Gastrocnemius medialis (tissue), 4 donors: ENCODE data around the gene ARF3. TPM values are rescaled to one million over a fixed set of nuclear protein-coding genes. Genes with fewer than 3 reads are reported as not detected.

Source experiments
- ATAC-seq, 2 donors: fragments of 150-250 bp; one replicate each; pipeline ENCODE4 v1.9.1; 2016
- DNase-seq, 2 donors: peaks; one replicate each; pipeline ENCODE4 v3.0.0-alpha.2; 2019
- H3K27ac ChIP-seq, 4 donors: fragments of 200-600 bp; sonication (generic); 1 replicate in 1 of 4; 2 replicates in 3 of 4; pipeline ENCODE4 v1.5.1; 2016 to 2018; ENCODE audit warnings: mild to moderate bottlenecking in 2 of 4, moderate library complexity in 1 of 4
- H3K27me3 ChIP-seq, 3 donors: fragments of 200-600 bp; sonication (generic) in 2 of 3; 1 replicate in 1 of 3; 2 replicates in 2 of 3; pipeline versions ENCODE4 v1.5.1 to v1.6.0; 2016 to 2019; ENCODE audit warnings: mild to moderate bottlenecking in 1 of 3, moderate library complexity in 1 of 3
- H3K36me3 ChIP-seq, 2 donors: fragments of 200-600 bp; sonication (generic) in 1 of 2; one replicate each; pipeline ENCODE4 v1.5.1; 2017 to 2018
- H3K4me1 ChIP-seq, 2 donors: fragments of 200-600 bp; sonication (generic) in 1 of 2; one replicate each; pipeline ENCODE4 v1.5.1; 2016 to 2017; ENCODE audit warnings: mild to moderate bottlenecking in 2 of 2
- H3K4me3 ChIP-seq, 4 donors: fragments of 200-600 bp; sonication (generic) in 3 of 4; 1 replicate in 1 of 4; 2 replicates in 3 of 4; pipeline ENCODE4 v1.5.1; 2016 to 2019; ENCODE audit warnings: mild to moderate bottlenecking in 2 of 4
- H3K9me3 ChIP-seq, 3 donors: fragments of 200-600 bp; sonication (generic) in 2 of 3; 1 replicate in 1 of 3; 2 replicates in 2 of 3; pipeline ENCODE4 v1.5.1; 2016 to 2019
- POLR2A ChIP-seq, 2 donors: fragments of 450-650 bp; IDR thresholded peaks; one replicate each; pipeline ENCODE4 v1.6.1; 2017; ENCODE audit warnings: antibody characterized with exemption in 2 of 2, mild to moderate bottlenecking in 2 of 2, moderate library complexity in 2 of 2
- in situ Hi-C, 4 donors: fragments of 200-750 bp; cut with MboI; loops; one replicate each; pipeline versions ENCODE4 v1.15.0 to v1.8.0; 2017; ENCODE audit warnings: low sequenced_read_pairs in 4 of 4
- intact Hi-C: fragments of 100-400 bp; cut with DNase I; formaldehyde crosslinking; loops from one replicate; pipeline ENCODE4 v1.15.1; 2023; ENCODE audit warnings: low total_unique reads
- total RNA-seq, 4 donors: library from RNA; depleted of rRNA; stranded (reverse); fragments of >200 nt; gene quantifications; one replicate each; pipeline versions ENCODE4 v1.1.0 to v1.2.3, GENCODE V29; 2016
- TF ChIP-seq, protein P1 (sequence below), 5 experiments: fragments of 450-650 bp in 3 of 5; fragments of 200-600 bp in 2 of 5; sonication (generic) in 2 of 5; IDR thresholded peaks in 4 of 5; conservative IDR thresholded peaks in 1 of 5; 1 replicate in 4 of 5; 2 replicates in 1 of 5; pipeline ENCODE4 v1.5.1; 2016 to 2019; ENCODE audit warnings: antibody characterized with exemption in 5 of 5, mild to moderate bottlenecking in 3 of 5, moderate library complexity in 3 of 5

ARF3 gene
- total RNA-seq, 4 donors from 2014 or later = 4.9 to 17.2 (median 13.5) TPM

DNA sequence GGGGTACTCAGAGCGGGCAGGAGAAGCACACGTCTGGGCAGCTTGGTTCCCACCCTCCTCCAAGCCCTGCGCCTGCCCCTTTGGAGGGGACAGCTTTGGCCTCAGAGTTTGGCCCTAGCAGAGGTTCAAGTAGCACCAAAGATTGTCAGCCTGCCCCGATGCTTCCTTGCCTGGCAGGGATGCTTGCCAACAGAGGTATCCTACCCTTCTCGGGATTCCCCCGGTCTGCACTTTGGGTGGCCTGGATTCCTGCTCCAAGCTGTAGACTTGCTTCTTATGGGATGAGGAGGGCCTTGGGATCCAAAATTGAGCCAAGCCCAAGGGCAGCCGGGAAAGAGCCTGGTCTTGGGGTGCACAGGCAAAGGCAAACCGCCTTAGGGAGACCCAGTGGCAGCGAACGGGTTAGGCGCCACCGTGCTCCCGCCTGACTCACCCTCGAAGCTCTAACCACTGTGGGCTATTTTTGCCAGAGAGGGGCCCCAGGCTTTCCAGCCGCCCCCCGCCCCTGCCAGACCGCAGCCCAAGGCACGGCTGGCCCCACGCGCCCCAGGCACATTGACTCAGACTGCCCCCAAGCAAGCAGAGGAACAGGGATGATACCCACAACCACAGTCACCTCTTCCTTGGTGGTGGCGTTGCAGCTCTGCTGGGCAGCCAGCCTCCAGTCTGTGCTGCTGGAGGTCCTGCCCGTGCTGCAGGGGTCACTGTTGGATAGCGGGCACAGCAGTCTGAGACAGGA lies 15.1 kb upstream of the ARF3 start:
- no peak overlapping the region for H3K27ac ChIP-seq
- H3K27me3 ChIP-seq = peaks cover 68 to 81% (median 77%) of the 10 kb centered on the region in 3 donors
- in situ Hi-C loops (no loop called here), intact Hi-C loops (no loop called here)
- TF ChIP-seq, protein P1, sequence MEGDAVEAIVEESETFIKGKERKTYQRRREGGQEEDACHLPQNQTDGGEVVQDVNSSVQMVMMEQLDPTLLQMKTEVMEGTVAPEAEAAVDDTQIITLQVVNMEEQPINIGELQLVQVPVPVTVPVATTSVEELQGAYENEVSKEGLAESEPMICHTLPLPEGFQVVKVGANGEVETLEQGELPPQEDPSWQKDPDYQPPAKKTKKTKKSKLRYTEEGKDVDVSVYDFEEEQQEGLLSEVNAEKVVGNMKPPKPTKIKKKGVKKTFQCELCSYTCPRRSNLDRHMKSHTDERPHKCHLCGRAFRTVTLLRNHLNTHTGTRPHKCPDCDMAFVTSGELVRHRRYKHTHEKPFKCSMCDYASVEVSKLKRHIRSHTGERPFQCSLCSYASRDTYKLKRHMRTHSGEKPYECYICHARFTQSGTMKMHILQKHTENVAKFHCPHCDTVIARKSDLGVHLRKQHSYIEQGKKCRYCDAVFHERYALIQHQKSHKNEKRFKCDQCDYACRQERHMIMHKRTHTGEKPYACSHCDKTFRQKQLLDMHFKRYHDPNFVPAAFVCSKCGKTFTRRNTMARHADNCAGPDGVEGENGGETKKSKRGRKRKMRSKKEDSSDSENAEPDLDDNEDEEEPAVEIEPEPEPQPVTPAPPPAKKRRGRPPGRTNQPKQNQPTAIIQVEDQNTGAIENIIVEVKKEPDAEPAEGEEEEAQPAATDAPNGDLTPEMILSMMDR (IDR thresholded peaks at IDR 0.05 in 4 of 5, conservative IDR thresholded peaks at IDR 0.05 in 1 of 5) = no peak
- TF ChIP-seq POLR2A (IDR thresholded peaks at IDR 0.05) = no peak
- H3K36me3 ChIP-seq = no peaks in the 10 kb centered on the region
- no peaks in the 10 kb centered on the region for H3K9me3 ChIP-seq
- no peak for ATAC-seq
- no peak for DNase-seq
- H3K4me3 ChIP-seq = no peak overlapping the region
- H3K4me1 ChIP-seq = peaks cover 7 to 9% of the 10 kb centered on the region in 2 donors

- peak overlapping the region in 2 of 4 donors; percentile 27 to 30 for H3K4me3 ChIP-seq
- no peaks in the 10 kb centered on the region for H3K36me3 ChIP-seq
- H3K27ac ChIP-seq = no peak overlapping the region
- H3K27me3 ChIP-seq = peaks cover 55 to 65% (median 61%) of the 10 kb centered on the region in 3 donors
- intact Hi-C loops (no loop called here), in situ Hi-C loops (no loop called here)
- no peaks in the 10 kb centered on the region for H3K9me3 ChIP-seq
- DNase-seq = no peak
- peaks cover 7 to 9% of the 10 kb centered on the region in 2 donors for H3K4me1 ChIP-seq
- ATAC-seq = no peak
- TF ChIP-seq POLR2A (IDR thresholded peaks at IDR 0.05) = no peak
- TF ChIP-seq, protein P1 (IDR thresholded peaks at IDR 0.05 in 4 of 5, conservative IDR thresholded peaks at IDR 0.05 in 1 of 5) = no peak
These were observed 13.5 kb upstream of the ARF3 start for GRCh38 chr12:48970702-48971334.

DNA sequence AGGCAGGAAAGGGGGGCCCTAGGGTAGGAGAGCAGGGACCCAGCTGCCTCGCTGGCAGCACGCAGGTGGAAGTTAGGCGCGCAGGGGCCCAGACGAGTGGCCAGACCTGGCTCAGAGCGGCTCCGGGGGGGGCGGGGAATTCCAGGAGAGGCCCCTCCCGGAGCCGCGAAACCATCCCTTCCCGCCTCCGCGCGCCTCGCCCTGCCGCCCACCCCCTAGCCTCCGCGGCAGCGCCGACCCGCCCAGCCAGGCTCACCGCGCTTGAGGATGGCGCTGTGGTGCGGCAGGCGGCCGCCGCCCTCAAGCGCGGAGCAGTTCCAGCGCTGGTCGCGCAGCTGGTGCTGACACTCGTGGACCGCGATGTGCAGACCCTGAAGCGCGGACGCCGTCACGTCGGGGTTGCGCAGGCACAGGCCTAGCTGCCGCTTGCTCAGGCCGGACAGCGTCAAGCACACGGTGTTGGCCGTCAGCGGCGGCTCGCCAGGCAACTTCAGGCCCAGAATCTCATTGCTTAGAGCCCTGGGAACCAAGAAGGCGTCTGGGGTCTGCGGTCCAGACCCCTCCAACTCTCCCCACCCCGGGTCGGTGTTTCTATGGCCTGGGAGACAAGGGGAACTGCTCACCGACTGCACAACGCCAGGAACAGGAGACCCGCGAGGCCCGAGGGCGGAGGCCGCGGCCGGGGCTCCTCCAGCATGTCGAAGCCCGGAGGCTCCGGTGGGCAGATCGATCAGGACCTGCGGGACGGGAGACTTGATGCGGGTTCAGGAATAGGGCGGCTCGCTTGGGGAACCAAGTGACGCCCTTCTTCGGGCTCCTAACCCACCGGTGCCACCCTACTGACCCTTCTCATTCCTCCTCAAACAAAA lies 12.8 kb upstream of the ARF3 start:
- in situ Hi-C loops (no loop called here), intact Hi-C loops (no loop called here)
- H3K4me3 ChIP-seq = peak overlapping the region in 2 of 4 donors; percentile 19 to 32
- ATAC-seq (no peak), DNase-seq (no peak)
- H3K4me1 ChIP-seq = peaks cover 7 to 9% of the 10 kb centered on the region in 2 donors
- TF ChIP-seq, protein P1 (IDR thresholded peaks at IDR 0.05 in 4 of 5, conservative IDR thresholded peaks at IDR 0.05 in 1 of 5) = no peak
- no peak for TF ChIP-seq POLR2A (IDR thresholded peaks at IDR 0.05)
- H3K9me3 ChIP-seq = no peaks in the 10 kb centered on the region
- H3K27me3 ChIP-seq = peaks cover 47 to 59% (median 56%) of the 10 kb centered on the region in 3 donors
- H3K27ac ChIP-seq = no peak overlapping the region
- H3K36me3 ChIP-seq = no peaks in the 10 kb centered on the region

DNA sequence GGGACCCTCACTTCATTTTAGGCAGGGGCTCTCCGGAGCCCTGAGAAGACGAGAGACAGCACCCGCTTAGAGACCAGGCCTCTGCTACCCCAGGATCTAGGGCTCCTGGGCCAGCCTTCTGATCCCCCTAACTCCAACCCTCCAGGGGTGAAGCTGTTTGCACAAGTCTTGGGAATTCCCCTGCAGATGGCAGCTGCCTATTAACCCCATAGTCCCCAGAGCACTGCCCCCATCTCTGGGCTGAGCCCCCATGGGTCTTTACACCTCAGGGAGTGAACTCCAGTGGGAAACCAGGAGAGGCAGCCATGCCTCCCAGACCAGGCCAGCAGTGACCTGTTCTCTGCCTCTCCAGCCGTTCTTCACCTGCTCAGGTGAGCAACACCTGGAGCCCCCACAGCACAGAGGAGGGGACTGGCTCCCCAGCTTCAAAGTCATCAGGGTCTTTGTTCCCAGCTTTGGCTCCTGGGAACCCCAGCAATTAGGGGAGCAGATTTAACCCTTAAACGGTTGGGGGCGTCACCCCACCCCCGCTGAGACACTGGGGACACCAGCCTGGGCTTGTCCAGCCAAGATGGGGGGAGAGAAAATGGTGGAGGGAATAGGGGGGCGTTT lies 12.0 kb upstream of the ARF3 start:
- Histone ChIP-seq H3K27me3 (peaks cover 47 to 53% (median 50%) of the 10 kb centered on the region in 3 donors), H3K36me3 (no peaks in the 10 kb centered on the region), H3K9me3 (no peaks in the 10 kb centered on the region), H3K4me3 (no peak overlapping the region), H3K4me1 (peaks cover 7 to 9% of the 10 kb centered on the region in 2 donors), H3K27ac (no peak overlapping the region)
- no peak for ATAC-seq
- intact Hi-C loops (no loop called here), in situ Hi-C loops (no loop called here)
- no peak for DNase-seq
- no peak for TF ChIP-seq POLR2A (IDR thresholded peaks at IDR 0.05)
- TF ChIP-seq, protein P1 (IDR thresholded peaks at IDR 0.05 in 4 of 5, conservative IDR thresholded peaks at IDR 0.05 in 1 of 5) = no peak
